ENCODE results near the gene GTPBP6. TPM values are rescaled to one million over a fixed set of nuclear protein-coding genes. Genes with fewer than 3 reads are reported as not detected.

The GTPBP6 gene
- total RNA-seq, 4 donors from 2014 or later, result 30.6 to 60.2 (median 36.0) TPM

- peaks cover 0 to 13% (median 3%) of the 10 kb centered on the region in 4 donors for H3K4me1 ChIP-seq
- H3K9me3 ChIP-seq, result no peaks in the 10 kb centered on the region
- 33 to 55% methylated on average over 5 to 13 of the region's 13 CpGs for WGBS, 2 donors (ENCODE audit: low coverage in 1 of 2)
- H3K4me3 ChIP-seq, result no peak overlapping the region
- intact Hi-C loops (cut with DNase I; ENCODE audit: low total_unique reads) (no loop called here), in situ Hi-C loops (cut with MboI; ENCODE audit: low pct_ligation_motif_present in 1 of 4, low pct_unique_long_range_greater_than_20kb in 1 of 4, low sequenced_read_pairs in 3 of 4) (no loop called here)
- TF ChIP-seq CTCF (IDR thresholded peaks at IDR 0.05) (no peak), POLR2AphosphoS5 (IDR thresholded peaks at IDR 0.05) (no peak), POLR2A (IDR thresholded peaks at IDR 0.05) (no peak), EP300 (IDR thresholded peaks at IDR 0.05; ENCODE audit: low read depth) (no peak)
- H3K36me3 ChIP-seq, result no peaks in the 10 kb centered on the region
- no peak for DNase-seq
- no peak overlapping the region for H3K27ac ChIP-seq
- peaks cover 3% of the 10 kb centered on the region for H3K27me3 ChIP-seq
Observed at GRCh38 chrX:262381-262909, 56.2 kb downstream of the GTPBP6 start.

DNA sequence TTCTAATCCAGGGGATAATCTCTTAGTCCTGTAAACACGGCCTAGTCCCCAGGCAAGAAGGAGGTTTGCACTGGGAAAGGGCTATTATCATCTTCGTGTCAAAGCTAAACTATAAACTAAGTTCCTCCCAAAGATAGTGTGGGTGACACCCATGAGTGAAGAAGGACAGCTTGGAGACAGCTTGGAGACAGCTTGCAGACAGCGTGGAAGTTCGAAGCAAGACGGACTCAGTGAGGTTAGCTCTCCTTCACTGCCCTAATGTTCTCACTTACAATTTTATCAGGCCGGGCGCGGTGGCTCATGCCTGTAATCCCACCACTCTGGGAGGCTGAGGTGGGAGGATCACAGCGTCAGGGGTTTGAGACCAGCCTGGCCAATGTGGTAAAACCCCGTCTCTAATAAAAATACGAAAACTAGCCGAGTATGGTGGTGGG, 56.7 kb downstream of the GTPBP6 start:
- 72% methylated on average over 12 of the region's 12 CpGs; no CpG with 5 or more reads in 1 of the 2 donors for WGBS, 2 donors (ENCODE audit: low coverage in 1 of 2)
- TF ChIP-seq CTCF (IDR thresholded peaks at IDR 0.05), result no peak
- TF ChIP-seq POLR2AphosphoS5 (IDR thresholded peaks at IDR 0.05), result no peak
- TF ChIP-seq EP300 (IDR thresholded peaks at IDR 0.05; ENCODE audit: low read depth), result no peak
- no peak for TF ChIP-seq POLR2A (IDR thresholded peaks at IDR 0.05)
- Histone ChIP-seq H3K4me1 (peaks cover 0 to 13% (median 3%) of the 10 kb centered on the region in 4 donors), H3K27ac (no peak overlapping the region), H3K36me3 (no peaks in the 10 kb centered on the region), H3K9me3 (no peaks in the 10 kb centered on the region), H3K27me3 (peaks cover 3% of the 10 kb centered on the region), H3K4me3 (no peak overlapping the region)
- DNase-seq, result no peak
- in situ Hi-C loops (cut with MboI; ENCODE audit: low pct_ligation_motif_present in 1 of 4, low pct_unique_long_range_greater_than_20kb in 1 of 4, low sequenced_read_pairs in 3 of 4), result no loop called here
- intact Hi-C loops (cut with DNase I; ENCODE audit: low total_unique reads), result no loop called here

DNA sequence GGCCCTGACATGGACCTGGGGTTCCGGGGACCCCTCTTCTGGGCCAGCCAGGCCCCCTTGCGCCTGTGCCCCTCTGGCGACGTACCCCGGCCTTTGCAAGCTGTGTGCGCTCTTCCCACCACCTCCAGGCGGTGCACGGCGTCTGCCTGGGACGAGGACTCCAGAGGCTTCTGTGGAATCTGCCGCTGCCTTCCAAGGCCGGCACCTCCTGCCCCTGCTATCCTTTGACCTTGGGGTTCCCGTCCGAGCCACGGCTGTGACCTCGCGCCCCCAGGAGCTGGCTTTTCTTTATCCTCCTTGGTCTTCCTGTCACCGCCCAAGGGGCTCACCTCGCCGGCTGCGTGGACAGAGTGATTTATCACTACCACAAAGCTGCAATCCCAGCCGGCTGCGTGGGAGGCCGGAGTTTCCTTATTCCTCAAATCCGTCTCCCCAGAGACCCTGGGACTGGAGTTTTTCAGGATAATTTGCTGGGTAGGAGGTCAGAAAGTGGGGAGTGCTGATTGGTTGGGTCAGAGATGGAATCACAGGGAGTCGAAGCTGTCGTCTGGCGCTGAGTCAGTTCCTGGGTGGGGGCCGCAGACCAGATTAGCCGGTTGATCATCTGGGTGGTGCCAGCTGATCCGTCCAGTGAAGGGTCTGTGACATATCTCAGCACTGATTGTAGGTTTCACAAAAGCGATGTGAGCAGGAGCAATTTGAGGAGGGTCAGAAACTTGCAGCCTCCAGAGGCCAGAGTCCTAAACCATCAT, 57.3 kb downstream of the GTPBP6 start:
- Histone ChIP-seq H3K27me3 (peaks cover 3% of the 10 kb centered on the region), H3K36me3 (no peaks in the 10 kb centered on the region), H3K4me3 (no peak overlapping the region), H3K4me1 (peaks cover 0 to 13% (median 3%) of the 10 kb centered on the region in 4 donors), H3K27ac (no peak overlapping the region), H3K9me3 (no peaks in the 10 kb centered on the region)
- 67 to 86% methylated on average over 7 to 31 of the region's 32 CpGs for WGBS, 2 donors (ENCODE audit: low coverage in 1 of 2)
- intact Hi-C loops (cut with DNase I; ENCODE audit: low total_unique reads) (no loop called here), in situ Hi-C loops (cut with MboI; ENCODE audit: low pct_ligation_motif_present in 1 of 4, low pct_unique_long_range_greater_than_20kb in 1 of 4, low sequenced_read_pairs in 3 of 4) (no loop called here)
- TF ChIP-seq CTCF (IDR thresholded peaks at IDR 0.05) (no peak), POLR2A (IDR thresholded peaks at IDR 0.05) (no peak), EP300 (IDR thresholded peaks at IDR 0.05; ENCODE audit: low read depth) (no peak), POLR2AphosphoS5 (IDR thresholded peaks at IDR 0.05) (no peak)
- no peak for DNase-seq

GRCh38 chrX:259692-260355, 58.8 kb downstream of the GTPBP6 start:
- H3K27ac ChIP-seq, result no peak overlapping the region
- intact Hi-C loops (cut with DNase I; ENCODE audit: low total_unique reads), result no loop called here
- H3K9me3 ChIP-seq, result no peaks in the 10 kb centered on the region
- H3K4me1 ChIP-seq, result peaks cover 0 to 11% (median 3%) of the 10 kb centered on the region in 4 donors
- 52 to 60% methylated on average over 17 to 21 of the region's 21 CpGs for WGBS, 2 donors (ENCODE audit: low coverage in 1 of 2)
- H3K27me3 ChIP-seq, result peaks cover 3% of the 10 kb centered on the region
- in situ Hi-C loops (cut with MboI; ENCODE audit: low pct_ligation_motif_present in 1 of 4, low pct_unique_long_range_greater_than_20kb in 1 of 4, low sequenced_read_pairs in 3 of 4), result no loop called here
- no peak for DNase-seq
- no peak overlapping the region for H3K4me3 ChIP-seq
- H3K36me3 ChIP-seq, result no peaks in the 10 kb centered on the region
- TF ChIP-seq CTCF (IDR thresholded peaks at IDR 0.05) (no peak), EP300 (IDR thresholded peaks at IDR 0.05; ENCODE audit: low read depth) (no peak), POLR2AphosphoS5 (IDR thresholded peaks at IDR 0.05) (no peak), POLR2A (IDR thresholded peaks at IDR 0.05) (no peak)

All from transverse colon (tissue), 4 donors.